RWPE2 (cell line): ENCODE data around the gene CACNA2D3.

Source experiments
- ATAC-seq: fragments of 200-7000 bp; cut with Tn5 transposase; 3 replicates; pipeline ENCODE4 v1.9.1; 2021; ENCODE audit warnings: low read depth
- DNase-seq: peaks from one replicate; pipeline ENCODE4 v3.0.0-alpha.2; 2020; ENCODE audit warnings: low spot score
- H3K27ac ChIP-seq: fragments of 450-650 bp; 2 replicates; pipeline ENCODE4 v1.5.1; 2017; ENCODE audit warnings: mild to moderate bottlenecking; ENCODE audit not compliant: poor library complexity, severe bottlenecking
- H3K27me3 ChIP-seq: fragments of 250-450 bp; sonication (Bioruptor Pico); 2 replicates; pipeline ENCODE4 v1.5.1; 2021; ENCODE audit warnings: mild to moderate bottlenecking, moderate library complexity; ENCODE audit not compliant: insufficient read depth, poor library complexity, severe bottlenecking
- H3K36me3 ChIP-seq: fragments of 250-450 bp; sonication (Bioruptor Pico); 2 replicates; pipeline ENCODE4 v1.5.1; 2020; ENCODE audit warnings: low read depth, mild to moderate bottlenecking, moderate library complexity
- H3K4me1 ChIP-seq: fragments of 250-450 bp; sonication (Bioruptor Pico); 2 replicates; pipeline ENCODE4 v1.5.1; 2021; ENCODE audit warnings: mild to moderate bottlenecking, moderate library complexity; ENCODE audit not compliant: insufficient read depth, poor library complexity, severe bottlenecking
- H3K4me3 ChIP-seq: fragments of 250-450 bp; sonication (Bioruptor Pico); 2 replicates; pipeline ENCODE4 v1.5.1; 2021; ENCODE audit warnings: mild to moderate bottlenecking, moderate library complexity; ENCODE audit not compliant: severe bottlenecking
- H3K9me3 ChIP-seq: fragments of 250-450 bp; sonication (Bioruptor Pico); 2 replicates; pipeline ENCODE4 v1.5.1; 2021; ENCODE audit warnings: mild to moderate bottlenecking, moderate library complexity; ENCODE audit not compliant: severe bottlenecking
- TF ChIP-seq, protein P1 (sequence below): fragments of 450-650 bp; IDR thresholded peaks from one replicate; pipeline ENCODE4 v1.5.1; 2017; ENCODE audit warnings: mild to moderate bottlenecking, moderate library complexity; ENCODE audit not compliant: poor library complexity, severe bottlenecking

The CACNA2D3 gene

DNA sequence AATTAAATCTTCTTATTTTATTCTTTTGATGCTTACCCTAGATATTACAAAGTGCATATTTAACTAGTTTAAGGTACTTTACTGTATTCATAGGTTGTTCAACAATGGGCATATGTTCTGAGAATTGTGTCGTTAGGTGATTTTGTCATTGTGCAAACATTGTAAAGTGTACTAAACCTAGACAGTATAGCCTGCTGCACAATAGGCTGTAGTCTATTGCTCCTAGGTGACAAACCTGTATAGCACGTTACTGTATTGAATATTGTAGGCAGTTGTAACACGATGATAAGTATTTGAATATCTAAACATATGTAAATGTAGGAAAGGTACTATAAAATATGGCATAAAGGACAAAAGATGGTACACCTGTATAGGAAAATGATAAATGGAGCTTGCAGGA, 100.7 kb downstream of the CACNA2D3 start:
- Histone ChIP-seq H3K27ac (no peak overlapping the region), H3K9me3 (no peaks in the 10 kb centered on the region)
- no peak for ATAC-seq

DNA sequence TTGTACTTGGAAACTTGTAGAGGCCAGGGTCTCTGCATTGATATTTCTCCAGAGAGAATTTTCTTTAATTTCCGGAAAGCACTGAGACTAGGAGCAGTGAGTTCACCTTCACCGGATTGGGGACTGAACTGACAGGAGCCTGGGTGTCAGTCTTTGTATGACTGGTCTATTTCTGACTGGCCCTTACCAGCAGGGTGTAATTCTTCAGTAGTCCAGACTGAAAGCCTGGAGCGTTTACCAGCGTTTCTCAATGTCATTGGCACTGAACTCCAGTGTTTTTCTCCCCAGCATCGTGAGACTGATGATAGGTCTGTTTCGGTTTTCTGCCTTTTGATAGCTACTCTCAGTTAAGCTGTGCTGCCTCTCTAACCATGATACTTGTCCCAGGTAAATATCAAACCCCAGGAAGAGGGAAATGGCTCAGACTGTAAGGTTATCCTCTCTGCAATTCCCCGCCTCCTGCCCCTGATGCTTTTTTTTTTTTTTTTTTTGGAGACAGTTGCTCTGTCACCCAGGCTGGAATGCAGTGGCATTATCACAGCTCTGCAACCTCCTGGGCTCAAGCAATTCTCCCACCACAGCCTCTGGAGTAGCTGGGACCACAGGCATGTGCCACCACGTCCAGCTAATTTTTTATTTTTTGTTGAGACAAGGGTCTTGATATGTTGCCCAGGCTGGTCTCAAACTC, 103.6 kb downstream of the CACNA2D3 start:
- Histone ChIP-seq H3K9me3 (no peaks in the 10 kb centered on the region), H3K36me3 (no peaks in the 10 kb centered on the region), H3K4me1 (no peaks in the 10 kb centered on the region), H3K27ac (no peak overlapping the region), H3K27me3 (no peaks in the 10 kb centered on the region), H3K4me3 (no peak overlapping the region)
- no peak for ATAC-seq
- no peak for DNase-seq
- TF ChIP-seq, protein P1, sequence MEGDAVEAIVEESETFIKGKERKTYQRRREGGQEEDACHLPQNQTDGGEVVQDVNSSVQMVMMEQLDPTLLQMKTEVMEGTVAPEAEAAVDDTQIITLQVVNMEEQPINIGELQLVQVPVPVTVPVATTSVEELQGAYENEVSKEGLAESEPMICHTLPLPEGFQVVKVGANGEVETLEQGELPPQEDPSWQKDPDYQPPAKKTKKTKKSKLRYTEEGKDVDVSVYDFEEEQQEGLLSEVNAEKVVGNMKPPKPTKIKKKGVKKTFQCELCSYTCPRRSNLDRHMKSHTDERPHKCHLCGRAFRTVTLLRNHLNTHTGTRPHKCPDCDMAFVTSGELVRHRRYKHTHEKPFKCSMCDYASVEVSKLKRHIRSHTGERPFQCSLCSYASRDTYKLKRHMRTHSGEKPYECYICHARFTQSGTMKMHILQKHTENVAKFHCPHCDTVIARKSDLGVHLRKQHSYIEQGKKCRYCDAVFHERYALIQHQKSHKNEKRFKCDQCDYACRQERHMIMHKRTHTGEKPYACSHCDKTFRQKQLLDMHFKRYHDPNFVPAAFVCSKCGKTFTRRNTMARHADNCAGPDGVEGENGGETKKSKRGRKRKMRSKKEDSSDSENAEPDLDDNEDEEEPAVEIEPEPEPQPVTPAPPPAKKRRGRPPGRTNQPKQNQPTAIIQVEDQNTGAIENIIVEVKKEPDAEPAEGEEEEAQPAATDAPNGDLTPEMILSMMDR: no peak

More for the DNA sequence above, 100.7 kb downstream of the CACNA2D3 start:
- Histone ChIP-seq H3K4me1 (no peaks in the 10 kb centered on the region), H3K27me3 (no peaks in the 10 kb centered on the region), H3K4me3 (no peak overlapping the region), H3K36me3 (no peaks in the 10 kb centered on the region)
- TF ChIP-seq, protein P1: no peak
- no peak for DNase-seq

DNA sequence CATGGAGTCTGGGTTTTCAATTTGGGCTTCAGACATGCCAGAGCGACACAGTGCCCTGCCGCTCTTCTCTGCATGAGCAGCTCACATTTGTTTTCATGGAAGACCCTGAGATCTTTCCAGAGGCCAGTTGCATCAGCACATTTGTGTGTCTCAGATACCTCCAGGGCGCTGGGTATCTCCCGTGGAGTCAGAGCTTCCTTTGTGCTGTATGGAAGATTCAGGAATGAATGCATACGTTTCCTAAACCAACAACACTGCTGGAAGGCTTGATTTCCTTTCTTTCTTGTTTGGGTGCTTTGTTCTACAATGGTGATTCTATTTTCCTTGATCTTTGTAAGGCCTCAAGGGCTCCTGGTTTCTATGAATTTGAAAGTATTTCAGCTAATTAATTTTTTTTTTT, 106.5 kb downstream of the CACNA2D3 start:
- Histone ChIP-seq H3K4me1 (no peaks in the 10 kb centered on the region), H3K36me3 (no peaks in the 10 kb centered on the region), H3K27ac (no peak overlapping the region), H3K27me3 (no peaks in the 10 kb centered on the region), H3K9me3 (no peaks in the 10 kb centered on the region), H3K4me3 (no peak overlapping the region)
- no peak for DNase-seq
- TF ChIP-seq, protein P1: no peak
- ATAC-seq: no peak

DNA sequence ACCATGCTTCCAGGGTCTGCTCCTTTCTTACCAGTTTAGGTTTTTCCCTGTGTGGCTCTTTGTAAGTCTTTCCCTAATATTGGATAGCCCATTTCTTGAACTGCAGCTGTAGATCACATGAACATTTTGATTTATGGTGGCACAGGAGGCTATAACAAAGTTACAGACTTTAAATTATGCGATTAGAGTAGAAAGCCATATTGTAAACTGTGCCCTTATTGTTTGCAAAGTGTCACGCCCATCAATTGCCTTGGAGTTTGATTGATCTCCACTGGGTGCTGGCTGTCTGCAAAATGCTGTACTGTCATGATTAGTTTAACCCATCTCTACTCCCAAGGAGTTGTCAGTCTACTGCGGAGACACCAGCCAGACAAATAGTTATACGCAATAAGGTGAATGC, 110.3 kb downstream of the CACNA2D3 start:
- Histone ChIP-seq H3K36me3 (no peaks in the 10 kb centered on the region), H3K4me3 (no peak overlapping the region), H3K4me1 (no peaks in the 10 kb centered on the region), H3K27ac (no peak overlapping the region), H3K9me3 (no peaks in the 10 kb centered on the region), H3K27me3 (no peaks in the 10 kb centered on the region)
- ATAC-seq: no peak
- TF ChIP-seq, protein P1: no peak
- no peak for DNase-seq

DNA sequence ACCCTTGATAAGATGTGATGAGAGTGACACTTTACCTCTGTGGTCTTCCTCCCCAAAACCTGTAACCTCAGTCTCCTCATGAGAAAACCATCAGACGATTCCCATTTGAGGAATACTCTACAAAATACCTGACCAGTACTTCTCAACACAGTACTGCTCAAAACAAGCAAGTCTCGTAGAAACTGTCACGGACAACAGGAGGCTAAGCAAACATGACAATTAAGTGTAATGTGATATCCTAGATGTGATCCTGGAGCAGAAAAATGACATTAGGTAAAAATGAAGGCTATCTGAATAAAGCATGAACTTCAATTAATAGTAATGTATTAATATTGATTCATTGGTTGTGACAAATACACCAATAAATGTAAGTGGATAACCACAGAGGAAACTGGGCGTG, 113.6 kb downstream of the CACNA2D3 start:
- ATAC-seq: no peak

More for the DNA sequence above, 113.6 kb downstream of the CACNA2D3 start:
- no peaks in the 10 kb centered on the region for H3K27me3 ChIP-seq
- TF ChIP-seq, protein P1: no peak
- no peak for DNase-seq
- no peak overlapping the region for H3K27ac ChIP-seq
- H3K4me1 ChIP-seq: no peaks in the 10 kb centered on the region
- no peaks in the 10 kb centered on the region for H3K9me3 ChIP-seq
- no peaks in the 10 kb centered on the region for H3K36me3 ChIP-seq
- no peak overlapping the region for H3K4me3 ChIP-seq
